Natural killer cell (primary cell): ENCODE data around the gene MBD3. TPM values are rescaled to one million over a fixed set of nuclear protein-coding genes. Genes with fewer than 3 reads are reported as not detected.

Experiments used
- ATAC-seq, 3 donors: fragments of 150-1000 bp in 2 of 3; fragments of 200-7000 bp in 1 of 3; cut with Tn5 transposase; 1 replicate in 1 of 3; 2 replicates in 2 of 3; pipeline ENCODE4 v1.10.0; 2021; ENCODE audit warnings: mild to moderate bottlenecking in 2 of 3, moderate library complexity in 2 of 3
- DNase-seq, 2 donors: peaks; one replicate each; pipeline versions ENCODE4 v3.0.0 to v3.0.0-alpha.2; 2013 to 2021; ENCODE audit warnings: mixed read lengths in 1 of 2
- H3K27ac ChIP-seq: one replicate; pipeline ENCODE4 v1.5.1; 2013; ENCODE audit warnings: mild to moderate bottlenecking, low read length
- H3K27me3 ChIP-seq: one replicate; pipeline ENCODE4 v1.6.1; 2013; ENCODE audit warnings: low read length; ENCODE audit not compliant: control insufficient read depth, insufficient read depth
- H3K36me3 ChIP-seq: one replicate; pipeline ENCODE4 v1.6.1; 2013; ENCODE audit warnings: low read length; ENCODE audit not compliant: control insufficient read depth, insufficient read depth
- H3K4me1 ChIP-seq: one replicate; pipeline ENCODE4 v1.6.1; 2013; ENCODE audit warnings: low read length; ENCODE audit not compliant: control insufficient read depth, insufficient read depth
- H3K4me3 ChIP-seq: one replicate; pipeline ENCODE4 v1.5.1; 2013; ENCODE audit warnings: low read length
- H3K9me3 ChIP-seq: one replicate; pipeline ENCODE4 v1.6.1; 2013; ENCODE audit warnings: low read length; ENCODE audit not compliant: control insufficient read depth, insufficient read depth
- H3K27ac Mint-ChIP-seq, 2 donors: one replicate each; pipeline ENCODE4 v1.8.0; 2022; ENCODE audit warnings: mild to moderate bottlenecking in 2 of 2, mixed read lengths in 2 of 2, moderate library complexity in 1 of 2
- H3K27me3 Mint-ChIP-seq, 2 donors: one replicate each; pipeline ENCODE4 v1.8.0; 2022; ENCODE audit warnings: low read depth in 2 of 2, mixed read lengths in 2 of 2
- H3K36me3 Mint-ChIP-seq: one replicate; pipeline ENCODE4 v1.8.0; 2022; ENCODE audit warnings: mixed read lengths
- H3K4me1 Mint-ChIP-seq, 2 donors: one replicate each; pipeline ENCODE4 v1.8.0; 2022; ENCODE audit warnings: mixed read lengths in 2 of 2
- H3K4me3 Mint-ChIP-seq: one replicate; pipeline ENCODE4 v1.8.0; 2022; ENCODE audit warnings: mild to moderate bottlenecking, moderate library complexity, mixed read lengths
- H3K9me3 Mint-ChIP-seq, 2 donors: one replicate each; pipeline ENCODE4 v1.8.0; 2022; ENCODE audit warnings: mixed read lengths in 2 of 2
- CTCF ChIP-seq: fragments of 200-600 bp; IDR thresholded peaks from one replicate; pipeline ENCODE4 v1.8.0; 2022; ENCODE audit warnings: antibody characterized with exemption
- WGBS: methylation state at CpG from one replicate; pipeline ENCODE4 v1.1.7; 2013; ENCODE audit warnings: missing lambda C conversion rate; ENCODE audit not compliant: insufficient coverage; 5-methylcytosine and 5-hydroxymethylcytosine counted together
- intact Hi-C: fragments of 100-400 bp; cut with micrococcal nuclease; formaldehyde crosslinking; loops from one replicate; pipeline ENCODE4 v1.14.2; 2022
- total RNA-seq, 4 donors: library from RNA; stranded (reverse); fragments of 120-200 nt in 1 of 4; gene quantifications; one replicate each; pipeline versions ENCODE4 v1.2.3 to v1.2.4, GENCODE V29; 2013 to 2022

The MBD3 gene
- total RNA-seq, 3 donors from 2014 or later (not counting 1 experiment from before 2014, with no cell fraction given): 55.9 to 66.7 (median 59.0) TPM

GRCh38 chr19:1524972-1525325 is 67.7 kb downstream of the MBD3 start:
- intact Hi-C loops: no loop called here
- Histone ChIP-seq H3K4me1 (no peaks in the 10 kb centered on the region), H3K9me3 (no peaks in the 10 kb centered on the region), H3K36me3 (no peaks in the 10 kb centered on the region), H3K27me3 (peaks cover 20% of the 10 kb centered on the region), H3K27ac (no peak overlapping the region), H3K4me3 (no peak overlapping the region)
- Mint-ChIP-seq H3K4me1 (peaks cover 0 to 8% of the 10 kb centered on the region in 2 donors), H3K27ac (no peak overlapping the region), H3K9me3 (no peaks in the 10 kb centered on the region), H3K36me3 (no peaks in the 10 kb centered on the region), H3K4me3 (no peak overlapping the region), H3K27me3 (peaks cover 19 to 38% of the 10 kb centered on the region in 2 donors)
- TF ChIP-seq CTCF: no peak
- no peak for DNase-seq
- ATAC-seq: no peak
- WGBS: 78% methylated on average over 17 of the region's 17 CpGs

GRCh38 chr19:1524287-1524971 is 68.2 kb downstream of the MBD3 start:
- H3K4me1 Mint-ChIP-seq: peaks cover 0 to 8% of the 10 kb centered on the region in 2 donors
- intact Hi-C loops: no loop called here
- H3K4me1 ChIP-seq: no peaks in the 10 kb centered on the region
- no peaks in the 10 kb centered on the region for H3K36me3 Mint-ChIP-seq
- peaks cover 20% of the 10 kb centered on the region for H3K27me3 ChIP-seq
- H3K4me3 ChIP-seq: no peak overlapping the region
- no peaks in the 10 kb centered on the region for H3K36me3 ChIP-seq
- H3K4me3 Mint-ChIP-seq: no peak overlapping the region
- no peaks in the 10 kb centered on the region for H3K9me3 ChIP-seq
- H3K9me3 Mint-ChIP-seq: no peaks in the 10 kb centered on the region
- no peak overlapping the region for H3K27ac ChIP-seq
- no peak overlapping the region for H3K27ac Mint-ChIP-seq
- no peak for ATAC-seq
- no peak for DNase-seq
- H3K27me3 Mint-ChIP-seq: peaks cover 19 to 38% of the 10 kb centered on the region in 2 donors
- no peak for TF ChIP-seq CTCF
- 20% methylated on average over 49 of the region's 49 CpGs for WGBS

Other genes with a start within 250 kb of the MBD3 start
- gene NDUFS7, start 209.0 kb downstream of the MBD3 start, total RNA-seq: 10 to 100 TPM; 60.8 to 67.9 (median 66.6) TPM
- gene GAMT, start 191.3 kb downstream of the MBD3 start, total RNA-seq: 1 to 10 TPM; 5.1 to 7.5 (median 7.1) TPM
- 100 to 1,000 TPM; 166 to 207 (median 170) TPM for gene DAZAP1, start 185.3 kb downstream of the MBD3 start, total RNA-seq
- gene RPS15, start 154.5 kb downstream of the MBD3 start, total RNA-seq: 100 to 1,000 TPM; 731 to 872 (median 837) TPM
- under 1 TPM; 0.14 to 0.58 (median 0.27) TPM for gene APC2, start 142.7 kb downstream of the MBD3 start, total RNA-seq
- 10 to 100 TPM; 30.2 to 42.2 (median 34.3) TPM for gene C19orf25, start 113.7 kb downstream of the MBD3 start, total RNA-seq
- 1 to 10 TPM; 4.1 to 6.0 (median 5.3) TPM for gene PCSK4, start 102.5 kb downstream of the MBD3 start, total RNA-seq
- 1 to 10 TPM; 3.9 to 5.0 (median 4.3) TPM for gene REEP6, start 101.7 kb downstream of the MBD3 start, total RNA-seq
- gene ADAMTSL5, start 79.8 kb downstream of the MBD3 start, total RNA-seq: 1 to 10 TPM in 2 of 3 donors, under 1 TPM in 1; 0.70 to 2.5 (median 1.0) TPM
- gene PLK5, start 68.8 kb downstream of the MBD3 start, total RNA-seq: not detected
- gene MEX3D, start 24.5 kb downstream of the MBD3 start, total RNA-seq: 1 to 10 TPM; 4.2 to 6.9 (median 4.4) TPM
- 100 to 1,000 TPM in 1 of 3 donors, 10 to 100 TPM in 2; 91.2 to 142 (median 99.1) TPM for gene UQCR11, start 12.6 kb upstream of the MBD3 start, total RNA-seq
- 10 to 100 TPM; 54.5 to 72.2 (median 64.3) TPM for gene TCF3, start 59.8 kb upstream of the MBD3 start, total RNA-seq
- not detected for gene ONECUT3, start 160.6 kb upstream of the MBD3 start, total RNA-seq
- gene ATP8B3, start 219.4 kb upstream of the MBD3 start, total RNA-seq: 10 to 100 TPM in 2 of 3 donors, 1 to 10 TPM in 1; 5.3 to 11.5 (median 11.2) TPM